NCI-H345 (cell line): ENCODE measurements around the gene TRAFD1.
A peak's percentile ranks its signal among the peaks of the same experiment; 100 is the strongest.
"Not testable (repeated sequence)": the region's sequence is repeated elsewhere in the genome, so short reads cannot be mapped to it uniquely, and the experiment has no call there.

Source experiments
- DNase-seq: peaks from one replicate; lab custom pipeline; 2025; lab: John Stamatoyannopoulos, UW

Gene TRAFD1, protein sequence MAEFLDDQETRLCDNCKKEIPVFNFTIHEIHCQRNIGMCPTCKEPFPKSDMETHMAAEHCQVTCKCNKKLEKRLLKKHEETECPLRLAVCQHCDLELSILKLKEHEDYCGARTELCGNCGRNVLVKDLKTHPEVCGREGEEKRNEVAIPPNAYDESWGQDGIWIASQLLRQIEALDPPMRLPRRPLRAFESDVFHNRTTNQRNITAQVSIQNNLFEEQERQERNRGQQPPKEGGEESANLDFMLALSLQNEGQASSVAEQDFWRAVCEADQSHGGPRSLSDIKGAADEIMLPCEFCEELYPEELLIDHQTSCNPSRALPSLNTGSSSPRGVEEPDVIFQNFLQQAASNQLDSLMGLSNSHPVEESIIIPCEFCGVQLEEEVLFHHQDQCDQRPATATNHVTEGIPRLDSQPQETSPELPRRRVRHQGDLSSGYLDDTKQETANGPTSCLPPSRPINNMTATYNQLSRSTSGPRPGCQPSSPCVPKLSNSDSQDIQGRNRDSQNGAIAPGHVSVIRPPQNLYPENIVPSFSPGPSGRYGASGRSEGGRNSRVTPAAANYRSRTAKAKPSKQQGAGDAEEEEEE

GRCh38 chr12:112125250-112125999 is at the start of gene TRAFD1:
TRAFD1 (plus strand) TSS chr12:112125560; CDS start chr12:112130523, 4,963 bp downstream.
- peak; percentile 98 for DNase-seq

DNA sequence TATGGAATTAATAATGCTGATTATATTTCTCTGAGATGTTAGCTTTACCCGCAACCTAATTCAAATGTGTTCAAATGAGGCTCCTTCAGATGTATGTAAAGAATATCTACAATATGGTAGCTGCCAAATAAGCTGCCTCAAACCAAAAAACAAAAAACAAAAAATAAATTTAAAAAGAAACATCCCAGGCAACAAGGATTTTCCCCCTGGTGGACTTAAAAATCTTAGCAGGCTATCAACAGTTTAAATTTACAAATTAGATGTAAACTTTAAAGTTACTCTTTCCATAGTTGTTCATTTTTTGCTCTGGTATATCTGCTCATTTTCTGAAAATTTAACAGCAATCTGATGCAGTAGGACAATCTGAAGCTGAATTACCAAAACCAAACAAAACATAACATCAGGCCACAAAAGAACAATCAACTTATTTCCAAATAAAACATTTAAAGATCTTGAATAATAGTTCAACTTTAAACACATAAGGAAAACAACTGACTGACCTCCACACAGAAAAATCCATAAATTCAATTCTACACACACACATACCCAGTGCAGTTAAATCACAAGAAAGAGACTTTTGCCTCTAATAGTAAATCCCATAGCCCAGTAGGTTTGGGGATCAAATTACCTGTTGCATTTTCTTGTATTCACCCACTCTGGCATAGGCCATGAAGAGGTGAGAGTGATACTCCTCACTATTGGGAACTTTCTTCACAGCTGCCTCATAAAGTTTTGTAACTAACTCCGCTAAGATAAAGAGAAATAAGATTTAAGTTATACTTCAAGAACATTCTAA is 38.1 kb upstream of the TRAFD1 start:
- DNase-seq, result no peak

DNA sequence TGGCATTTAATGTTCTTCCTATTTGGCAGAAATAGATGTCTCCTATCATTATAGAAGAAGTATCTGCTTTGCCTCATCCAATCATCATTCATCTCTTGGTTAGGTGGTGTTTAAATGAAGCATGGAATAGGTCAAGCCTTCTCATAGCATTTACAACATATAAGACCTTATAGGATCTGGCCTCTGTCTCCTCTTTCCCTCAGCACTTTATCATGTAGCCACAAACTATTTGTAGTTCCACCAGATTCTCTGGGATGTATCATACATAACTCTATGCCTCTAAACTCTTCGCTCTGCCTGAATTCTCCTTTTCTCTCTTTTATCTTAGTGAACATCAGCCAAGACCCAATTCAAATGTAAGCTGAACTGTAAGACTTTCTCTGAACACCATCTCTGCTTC is 37.5 kb upstream of the TRAFD1 start:
- no peak for DNase-seq

DNA sequence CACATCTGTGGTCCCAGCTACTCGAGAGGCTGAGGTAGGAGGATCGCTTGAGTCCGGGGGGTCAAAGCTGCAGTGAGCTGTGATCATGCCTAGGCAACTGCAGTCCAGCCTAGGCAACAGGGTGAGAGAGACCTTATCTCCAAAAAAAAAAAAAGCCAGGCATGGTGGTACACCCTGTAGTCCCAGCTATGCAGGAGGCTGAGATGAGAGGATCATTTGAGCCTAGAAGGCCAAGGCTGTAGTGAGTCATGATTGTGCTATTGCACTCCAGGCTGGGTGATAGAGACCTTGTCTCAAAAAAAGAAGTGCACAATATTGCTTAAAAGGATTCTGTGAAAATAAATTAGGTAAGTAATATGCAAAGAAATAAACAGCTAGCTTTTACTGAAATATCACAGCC is 33.8 kb upstream of the TRAFD1 start:
- DNase-seq, result no peak

DNA sequence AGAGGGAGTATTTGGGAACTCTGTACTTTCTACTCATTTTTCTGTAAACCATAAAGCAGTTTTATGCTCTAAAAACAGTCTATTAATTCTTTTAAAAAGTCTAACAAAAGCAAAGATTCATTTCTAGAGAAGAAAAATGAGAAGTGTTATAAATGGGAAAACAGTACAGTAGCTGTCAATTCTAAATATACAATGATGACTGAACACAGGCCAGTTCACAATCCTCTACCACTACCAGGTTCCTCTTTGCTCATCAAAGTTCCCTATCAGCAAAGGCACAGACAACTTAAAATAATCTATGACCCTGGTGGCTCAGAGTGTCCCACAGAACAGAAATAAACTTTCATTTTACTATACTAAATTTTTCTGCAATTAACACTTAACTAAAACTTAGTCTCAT is 29.3 kb upstream of the TRAFD1 start:
- DNase-seq, result no peak

DNA sequence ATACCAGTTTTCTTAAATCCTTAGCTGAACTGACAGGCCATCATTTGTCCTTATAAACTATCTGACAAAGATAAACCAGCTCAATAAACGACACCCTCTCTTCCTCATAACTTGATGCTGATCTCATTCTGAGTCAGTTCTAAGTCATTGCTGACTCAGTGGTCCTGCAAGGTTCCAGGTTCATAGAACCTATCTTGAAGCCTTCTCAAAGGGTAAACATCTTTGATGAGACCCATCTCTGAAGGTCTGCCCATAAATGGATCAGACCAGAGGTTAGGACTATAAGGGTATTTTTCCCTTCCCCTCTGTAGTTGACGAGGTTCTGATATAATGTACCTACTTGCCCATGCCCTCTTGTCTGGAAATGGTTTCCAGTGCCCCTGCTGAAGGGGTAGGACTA is 28.7 kb upstream of the TRAFD1 start:
- no peak for DNase-seq

- DNase-seq, result no peak
Observed at GRCh38 chr12:112097641-112098040, 27.7 kb upstream of the TRAFD1 start.

DNA sequence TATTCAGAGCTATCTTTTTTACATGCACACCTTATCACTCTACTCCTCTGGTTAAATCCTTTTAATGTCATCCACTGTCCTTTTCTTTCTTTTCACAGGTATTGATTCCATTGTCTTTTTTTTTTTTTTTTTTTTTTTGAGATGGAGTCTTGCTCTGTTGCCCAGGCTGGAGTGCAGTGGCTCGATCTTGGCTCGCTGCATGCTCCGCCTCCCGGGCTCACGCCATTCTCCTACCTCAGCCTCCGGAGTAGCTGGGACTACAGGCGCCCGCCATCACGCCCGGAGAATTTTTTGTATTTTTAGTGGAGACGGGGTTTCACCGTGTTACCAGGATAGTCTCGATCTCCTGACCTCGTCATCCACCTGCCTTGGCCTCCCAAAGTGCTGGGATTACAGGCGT is 24.9 kb upstream of the TRAFD1 start:
- not testable (repeated sequence) for DNase-seq

GRCh38 chr12:112102127-112102526 is 23.2 kb upstream of the TRAFD1 start:
- DNase-seq, result no peak

DNA sequence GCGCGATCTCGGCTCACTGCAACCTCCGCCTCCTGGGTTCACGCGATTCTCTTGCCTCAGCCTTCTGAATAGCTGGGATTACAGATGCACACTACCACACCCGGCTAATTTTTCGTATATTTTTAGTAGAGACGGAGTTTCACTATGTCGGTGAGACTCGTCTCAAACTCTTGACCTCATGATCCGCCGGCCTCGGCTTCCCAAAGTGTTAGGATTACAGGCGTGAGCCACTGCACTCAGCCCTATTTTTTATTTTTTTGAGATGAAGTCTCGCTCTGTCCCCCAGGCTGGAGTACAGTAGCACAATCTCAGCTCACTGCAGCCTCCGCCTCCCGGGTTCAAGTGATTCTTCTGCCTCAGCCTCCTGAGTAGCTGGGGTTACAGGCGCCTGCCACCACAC is 22.6 kb upstream of the TRAFD1 start:
- not testable (repeated sequence) for DNase-seq

DNA sequence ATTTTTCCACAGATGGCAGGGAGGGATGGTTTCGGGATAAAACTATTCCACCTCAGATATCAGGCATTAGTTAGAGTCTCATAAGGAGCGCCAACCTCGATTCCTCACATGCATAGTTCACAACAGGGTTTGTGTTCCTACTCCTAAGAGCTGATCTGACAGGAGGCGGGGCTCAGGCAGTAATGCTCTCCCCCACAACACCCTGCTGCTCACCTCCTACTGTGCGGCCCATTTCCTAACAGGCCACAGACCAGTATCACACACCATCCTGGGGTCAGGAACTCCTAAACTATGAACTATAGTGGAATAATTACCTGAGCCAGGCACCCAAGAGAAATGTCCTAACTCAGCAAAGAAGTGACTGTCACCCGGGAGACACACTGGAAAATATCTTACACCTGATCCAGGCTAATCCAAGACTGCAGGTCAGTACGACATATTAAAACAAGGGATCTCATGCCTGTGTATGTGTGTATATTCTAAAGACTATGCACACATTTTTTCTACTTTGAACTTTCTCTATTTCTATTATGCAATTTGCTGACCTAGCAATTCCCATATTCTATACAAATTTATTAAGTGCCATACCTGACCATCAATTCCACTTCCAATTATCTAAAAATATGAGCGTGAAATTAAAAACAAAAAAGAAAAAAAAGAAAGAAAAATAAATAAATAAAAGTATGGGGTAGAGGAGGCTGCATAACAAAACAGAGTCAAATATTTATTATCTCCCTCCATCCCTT is 21.4 kb upstream of the TRAFD1 start:
- no peak for DNase-seq

GRCh38 chr12:112105891-112106290 is 19.5 kb upstream of the TRAFD1 start:
- no peak for DNase-seq

- no peak for DNase-seq
Observed at GRCh38 chr12:112107306-112108201, 17.8 kb upstream of the TRAFD1 start.

DNA sequence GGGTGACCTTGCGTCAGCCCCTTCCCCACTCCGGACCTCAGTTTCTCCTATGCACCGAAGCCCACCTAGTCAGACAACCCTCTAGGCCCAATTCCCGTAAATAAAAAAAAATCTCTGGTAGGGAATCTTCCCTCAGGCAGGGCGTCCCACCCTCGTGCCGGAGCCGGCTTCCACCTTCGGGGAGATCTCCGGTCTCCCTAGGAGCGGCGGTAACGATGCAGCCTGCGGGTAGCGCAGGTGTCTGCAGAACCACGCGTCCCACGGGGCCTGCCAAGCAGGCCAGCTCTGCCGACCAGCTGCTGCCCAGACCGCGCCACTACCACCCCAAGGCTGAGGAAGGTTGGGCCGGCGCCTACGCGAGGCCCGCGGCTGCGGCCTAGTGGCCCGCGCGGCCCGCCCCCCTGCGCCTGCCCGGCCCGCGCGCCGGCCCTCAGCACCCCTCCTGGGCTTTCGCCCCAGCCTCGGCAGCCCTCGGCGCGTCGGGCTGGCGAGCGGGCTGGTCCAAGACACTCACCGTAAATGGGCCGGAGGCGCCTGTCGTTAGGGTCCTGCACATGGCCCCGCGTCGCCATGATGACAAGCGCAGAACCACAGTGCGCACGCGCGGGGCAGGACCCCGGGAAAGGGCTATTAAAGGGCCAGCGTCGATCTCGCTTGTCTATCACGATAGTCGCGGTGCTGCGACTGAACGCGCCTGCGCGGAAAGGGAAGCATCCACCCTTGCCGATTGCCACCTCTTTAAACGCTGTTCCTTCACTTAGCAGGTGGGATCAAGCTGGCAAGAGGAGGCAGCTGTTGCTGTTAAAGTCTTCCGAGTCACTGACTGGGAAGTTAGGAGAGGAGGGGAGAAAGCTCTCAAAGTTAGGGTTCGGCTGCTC is 16.9 kb upstream of the TRAFD1 start, which contains the start of gene NAA25:
Gene NAA25 (minus strand): TSS at position 582 of the 878 bp plus-strand sequence. CDS start 10 bp downstream, at position 572.
- DNase-seq, result peak; percentile 77

DNA sequence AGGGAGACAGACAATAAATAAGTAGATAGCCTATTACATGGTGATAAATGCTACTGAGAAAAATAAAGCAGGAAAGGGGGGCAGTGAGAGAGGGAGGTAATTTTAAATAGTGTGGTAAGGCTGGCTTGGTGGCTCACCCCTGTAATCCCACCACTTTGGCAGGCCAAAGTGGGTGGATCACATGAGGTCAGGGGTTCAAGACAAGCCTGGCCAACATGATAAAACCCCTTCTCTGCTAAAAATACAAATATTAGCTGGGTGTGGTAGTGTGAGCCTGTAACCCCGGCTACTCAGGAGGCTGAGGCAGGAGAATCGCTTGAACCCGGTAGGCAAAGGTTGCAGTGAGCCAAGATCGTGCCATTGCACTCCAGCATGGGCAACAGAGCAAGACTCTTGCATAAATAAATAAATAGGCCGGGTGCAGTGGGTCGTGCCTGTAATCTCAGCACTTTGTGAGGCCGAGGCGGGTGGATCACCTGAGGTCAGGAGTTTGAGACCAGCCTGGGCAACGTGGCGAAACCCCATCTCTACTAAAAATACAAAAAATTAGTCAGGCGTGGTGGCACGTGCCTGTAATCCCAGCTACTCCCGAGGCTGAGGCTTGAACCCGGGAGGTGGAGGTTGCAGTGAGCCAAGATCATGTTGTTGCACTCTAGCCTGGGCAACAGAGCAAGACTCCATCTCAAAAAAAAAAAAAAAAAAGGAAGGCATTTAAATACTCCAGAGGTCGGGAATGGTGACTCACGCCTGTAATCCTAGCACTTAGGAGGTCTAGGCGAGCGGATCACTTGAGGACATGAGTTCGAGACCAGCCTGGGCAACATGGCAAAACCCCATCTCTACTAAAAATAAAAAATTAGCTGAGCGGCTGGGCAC is 14.3 kb upstream of the TRAFD1 start:
- DNase-seq, result not testable (repeated sequence)

DNA sequence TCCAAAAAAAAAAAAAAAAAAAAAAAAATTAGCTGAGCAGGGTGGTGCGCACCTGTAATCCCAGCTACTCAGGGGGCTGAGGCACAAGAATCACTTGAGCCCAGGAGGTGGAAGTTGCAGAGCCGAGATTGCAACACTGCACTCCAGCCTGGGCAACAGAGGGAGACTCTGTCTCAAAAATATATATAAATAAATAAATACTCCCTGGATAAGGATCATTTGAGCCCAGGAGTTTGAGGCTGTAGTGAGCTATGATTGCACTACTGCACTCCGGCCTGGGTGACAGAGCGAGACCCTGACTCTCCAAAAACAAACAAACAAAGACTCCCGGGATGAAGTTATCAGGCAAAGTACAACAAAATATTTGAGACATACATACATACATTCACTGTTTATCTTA is 13.4 kb upstream of the TRAFD1 start:
- no peak for DNase-seq

GRCh38 chr12:112112409-112113133 is 12.8 kb upstream of the TRAFD1 start:
- no peak for DNase-seq
